ENCODE measurements around the gene ASTL.
"Not testable (repeated sequence)": the region's sequence is repeated elsewhere in the genome, so short reads cannot be mapped to it uniquely, and the experiment has no call there.

ASTL gene

DNA sequence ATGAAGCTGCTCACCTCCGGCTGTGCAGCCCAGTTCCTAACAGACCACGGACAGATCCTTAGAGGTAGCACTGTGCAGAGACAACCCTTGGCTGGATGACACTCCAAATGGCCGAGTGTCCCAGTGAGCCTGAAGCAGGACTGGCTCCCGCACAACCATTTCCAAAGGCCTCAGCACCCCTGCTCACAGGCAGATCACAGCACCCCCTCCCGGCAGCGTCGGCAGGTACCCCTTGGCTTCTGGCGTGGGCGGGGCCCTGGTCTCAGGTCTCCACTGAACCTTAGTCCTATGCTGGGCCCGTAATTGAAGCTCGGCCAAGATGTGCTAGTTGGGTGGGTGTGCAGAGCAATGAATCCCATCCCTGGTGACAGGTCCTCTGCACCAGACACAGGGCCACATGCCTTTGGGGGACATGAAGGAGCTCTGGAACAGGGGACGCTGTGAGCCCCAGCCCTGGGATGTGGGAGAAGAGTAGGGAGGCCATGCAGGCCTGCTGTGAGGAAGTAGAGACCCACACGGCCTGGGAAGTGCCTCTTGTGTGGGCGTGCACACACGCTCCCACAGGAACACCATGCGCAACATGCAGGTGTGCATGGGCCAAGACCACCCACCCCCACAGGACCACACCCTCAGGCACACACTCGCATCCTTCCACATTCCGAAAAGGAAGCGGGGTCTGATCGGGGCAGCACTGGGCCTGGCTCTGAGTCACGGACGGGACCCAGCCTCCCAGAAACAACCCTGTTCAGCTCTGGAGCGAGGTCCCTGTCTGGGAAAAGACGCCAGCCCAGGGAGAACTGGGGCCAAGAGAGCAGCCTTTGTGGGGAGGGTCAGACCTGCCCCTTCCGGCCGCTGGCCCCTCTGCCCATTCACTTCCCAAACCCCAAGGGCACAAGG is 4.2 kb upstream of the ASTL start:
- Histone ChIP-seq H3K79me2 (ENCODE audit: low read length) (peaks cover 13% of the 10 kb centered on the region), H3K9me2 (replicated peaks; ENCODE audit: insufficient read depth, low read length) (no peaks in the 10 kb centered on the region), H3K27me3 (replicated peaks; ENCODE audit: insufficient read depth, low read length) (no peaks in the 10 kb centered on the region), H4K20me1 (ENCODE audit: insufficient read depth, low read length) (no peaks in the 10 kb centered on the region), H3K4me1 (ENCODE audit: low read length) (peaks cover 23% of the 10 kb centered on the region), H2AFZ (ENCODE audit: low read length) (no peak overlapping the region), H3K9me3 (replicated peaks; ENCODE audit: insufficient read depth, low read length) (no peaks in the 10 kb centered on the region), H3K4me2 (ENCODE audit: low read depth, low read length) (no peak overlapping the region), H3F3A (ENCODE audit: insufficient read depth, low read length) (peaks cover 9% of the 10 kb centered on the region), H3K27ac (ENCODE audit: low read length) (no peak overlapping the region), H3K9ac (ENCODE audit: low read length) (no peak overlapping the region), H3K36me3 (replicated peaks; ENCODE audit: insufficient read depth, low read length) (no peaks in the 10 kb centered on the region), H3K4me3 (ENCODE audit: low read length) (no peak overlapping the region)
- TF ChIP-seq EZH2phosphoT487 (IDR thresholded peaks at IDR 0.05; ENCODE audit: low read length) (no peak), EZH2 (optimal IDR thresholded peaks at IDR 0.05; ENCODE audit: low read depth, low read length) (no peak)
- TF ChIP-seq, protein P1, sequence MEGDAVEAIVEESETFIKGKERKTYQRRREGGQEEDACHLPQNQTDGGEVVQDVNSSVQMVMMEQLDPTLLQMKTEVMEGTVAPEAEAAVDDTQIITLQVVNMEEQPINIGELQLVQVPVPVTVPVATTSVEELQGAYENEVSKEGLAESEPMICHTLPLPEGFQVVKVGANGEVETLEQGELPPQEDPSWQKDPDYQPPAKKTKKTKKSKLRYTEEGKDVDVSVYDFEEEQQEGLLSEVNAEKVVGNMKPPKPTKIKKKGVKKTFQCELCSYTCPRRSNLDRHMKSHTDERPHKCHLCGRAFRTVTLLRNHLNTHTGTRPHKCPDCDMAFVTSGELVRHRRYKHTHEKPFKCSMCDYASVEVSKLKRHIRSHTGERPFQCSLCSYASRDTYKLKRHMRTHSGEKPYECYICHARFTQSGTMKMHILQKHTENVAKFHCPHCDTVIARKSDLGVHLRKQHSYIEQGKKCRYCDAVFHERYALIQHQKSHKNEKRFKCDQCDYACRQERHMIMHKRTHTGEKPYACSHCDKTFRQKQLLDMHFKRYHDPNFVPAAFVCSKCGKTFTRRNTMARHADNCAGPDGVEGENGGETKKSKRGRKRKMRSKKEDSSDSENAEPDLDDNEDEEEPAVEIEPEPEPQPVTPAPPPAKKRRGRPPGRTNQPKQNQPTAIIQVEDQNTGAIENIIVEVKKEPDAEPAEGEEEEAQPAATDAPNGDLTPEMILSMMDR (IDR thresholded peaks at IDR 0.05; ENCODE audit: low read length), result 0 out of 2 replicates have a peak, but pooled peaks have one; percentile 8
- DNase-seq, result no peak

- not testable (repeated sequence) for H2AFZ ChIP-seq (ENCODE audit: low read length); H3F3A ChIP-seq (ENCODE audit: insufficient read depth, low read length); H3K36me3 ChIP-seq (replicated peaks; ENCODE audit: insufficient read depth, low read length); H3K4me3 ChIP-seq (ENCODE audit: low read length); H3K4me2 ChIP-seq (ENCODE audit: low read depth, low read length); H3K27ac ChIP-seq (ENCODE audit: low read length); H3K9ac ChIP-seq (ENCODE audit: low read length); H4K20me1 ChIP-seq (ENCODE audit: insufficient read depth, low read length); H3K27me3 ChIP-seq (replicated peaks; ENCODE audit: insufficient read depth, low read length); H3K9me3 ChIP-seq (replicated peaks; ENCODE audit: insufficient read depth, low read length); H3K9me2 ChIP-seq (replicated peaks; ENCODE audit: insufficient read depth, low read length); DNase-seq
- Histone ChIP-seq H3K4me1 (ENCODE audit: low read length) (peaks cover 17% of the 10 kb centered on the region), H3K79me2 (ENCODE audit: low read length) (peaks cover 13% of the 10 kb centered on the region)
Measured at GRCh38 chr2:96141624-96141967, 3.3 kb upstream of the ASTL start.

- DNase-seq, result no peak
- Histone ChIP-seq H3K4me1 (ENCODE audit: low read length) (peaks cover 11% of the 10 kb centered on the region), H3K36me3 (replicated peaks; ENCODE audit: insufficient read depth, low read length) (no peaks in the 10 kb centered on the region), H4K20me1 (ENCODE audit: insufficient read depth, low read length) (no peaks in the 10 kb centered on the region), H3F3A (ENCODE audit: insufficient read depth, low read length) (peaks cover 6% of the 10 kb centered on the region), H3K9me3 (replicated peaks; ENCODE audit: insufficient read depth, low read length) (no peaks in the 10 kb centered on the region), H3K27me3 (replicated peaks; ENCODE audit: insufficient read depth, low read length) (0 out of 2 replicates have a peak, but pooled peaks cover 5% of the 10 kb centered on the region), H3K9ac (ENCODE audit: low read length) (no peak overlapping the region), H3K27ac (ENCODE audit: low read length) (no peak overlapping the region), H3K79me2 (ENCODE audit: low read length) (peaks cover 13% of the 10 kb centered on the region), H3K4me2 (ENCODE audit: low read depth, low read length) (no peak overlapping the region), H3K9me2 (replicated peaks; ENCODE audit: insufficient read depth, low read length) (no peaks in the 10 kb centered on the region), H2AFZ (ENCODE audit: low read length) (no peak overlapping the region), H3K4me3 (ENCODE audit: low read length) (no peak overlapping the region)
- no peak for TF ChIP-seq EZH2phosphoT487 (IDR thresholded peaks at IDR 0.05; ENCODE audit: low read length)
- TF ChIP-seq EZH2 (optimal IDR thresholded peaks at IDR 0.05; ENCODE audit: low read depth, low read length), result no peak
- TF ChIP-seq, protein P1 (IDR thresholded peaks at IDR 0.05; ENCODE audit: low read length), result no peak
Measured at GRCh38 chr2:96140941-96141623, 2.8 kb upstream of the ASTL start.
